K562 (cell line): ENCODE results near the gene LRFN3. TPM values are rescaled to one million over a fixed set of nuclear protein-coding genes. Genes with fewer than 3 reads are reported as not detected.

ENCODE experiments used
- BHLHE40 ChIP-seq: IDR thresholded peaks from 2 replicates; pipeline ENCODE4 v1.6.1; 2011; ENCODE audit warnings: low read length, improper control_type of control experiment
- CAMTA2 ChIP-seq: fragments of 250-450 bp; sonication (Bioruptor Pico); conservative IDR thresholded peaks from 2 replicates; pipeline ENCODE4 v1.5.1; 2022
- CBFA2T3 ChIP-seq: fragments of 450-650 bp; IDR thresholded peaks from 2 replicates; pipeline ENCODE4 v1.6.1; 2017
- CCAR2 ChIP-seq: fragments of 200-400 bp; formaldehyde crosslinking; IDR thresholded peaks from 2 replicates; pipeline ENCODE4 v1.6.1; 2017; ENCODE audit warnings: mild to moderate bottlenecking, low read depth, low read length
- CEBPG ChIP-seq, 3 experiments: fragments of 200-800 bp in 1 of 3; sonication (Bioruptor generic) in 1 of 3; sonication (generic) in 1 of 3; formaldehyde crosslinking in 1 of 3; IDR thresholded peaks in 2 of 3; conservative IDR thresholded peaks in 1 of 3; 2 replicates each; pipeline versions ENCODE4 v1.6.1 to v1.8.0; 2016 to 2022; ENCODE audit warnings: missing compliant biosample characterization in 2 of 3, missing genetic modification characterization in 2 of 3, mild to moderate bottlenecking in 1 of 3, missing genetic modification reagents in 1 of 3
- EGR1 ChIP-seq: fragments of 450-650 bp; conservative IDR thresholded peaks from 2 replicates; pipeline ENCODE4 v1.6.1; 2017; ENCODE audit warnings: mild to moderate bottlenecking
- ELK3 ChIP-seq: fragments of 450-650 bp; formaldehyde crosslinking; IDR thresholded peaks from 2 replicates; pipeline ENCODE4 v1.4.0; 2020; ENCODE audit warnings: mild to moderate bottlenecking
- ETS2 ChIP-seq: IDR thresholded peaks from 2 replicates; pipeline ENCODE4 v1.6.1; 2016; ENCODE audit warnings: borderline replicate concordance, missing genetic modification characterization, mild to moderate bottlenecking, moderate library complexity, missing compliant biosample characterization; ENCODE audit not compliant: poor library complexity, severe bottlenecking
- FOXP4 ChIP-seq: sonication (generic); formaldehyde crosslinking; IDR thresholded peaks from 2 replicates; pipeline ENCODE4 v1.8.0; 2022; ENCODE audit warnings: mild to moderate bottlenecking, missing genetic modification reagents, borderline replicate concordance
- HDGF ChIP-seq: fragments of 450-650 bp; IDR thresholded peaks from 2 replicates; pipeline ENCODE4 v1.6.1; 2016
- ILF3 ChIP-seq: fragments of 450-650 bp; IDR thresholded peaks from 2 replicates; pipeline ENCODE4 v1.6.1; 2018; ENCODE audit warnings: antibody characterized with exemption, mild to moderate bottlenecking, moderate library complexity, borderline replicate concordance
- MTF1 ChIP-seq: fragments of 250-450 bp; sonication (Bioruptor Pico); IDR thresholded peaks from 2 replicates; pipeline ENCODE4 v1.9.0; 2021; ENCODE audit warnings: moderate library complexity, mild to moderate bottlenecking, inconsistent platforms, borderline replicate concordance
- NBN ChIP-seq: fragments of 450-650 bp; IDR thresholded peaks from 2 replicates; pipeline ENCODE4 v1.6.1; 2016; ENCODE audit warnings: low read depth, mild to moderate bottlenecking
- POLR3A ChIP-seq: IDR thresholded peaks from 2 replicates; pipeline ENCODE4 v1.6.1; 2011; ENCODE audit warnings: borderline replicate concordance, mild to moderate bottlenecking, moderate library complexity; ENCODE audit not compliant: insufficient read length, insufficient read depth; ENCODE audit errors: extremely low read depth
- PRPF4 ChIP-seq: fragments of 200-400 bp; formaldehyde crosslinking; IDR thresholded peaks from one replicate; pipeline ENCODE4 v1.6.1; 2017; ENCODE audit warnings: low read length, low read depth, mild to moderate bottlenecking; ENCODE audit not compliant: insufficient read depth, poor library complexity, severe bottlenecking
- PTRF ChIP-seq: fragments of 450-650 bp; IDR thresholded peaks from 2 replicates; pipeline ENCODE4 v1.6.1; 2016; ENCODE audit warnings: mild to moderate bottlenecking, missing genetic modification characterization, missing compliant biosample characterization
- RUNX1 ChIP-seq: sonication (generic); IDR thresholded peaks from 2 replicates; pipeline ENCODE4 v1.6.1; 2016; ENCODE audit warnings: antibody characterized with exemption, low read depth
- ZNF277 ChIP-seq: fragments of 250-450 bp; sonication (Bioruptor Pico); IDR thresholded peaks from 2 replicates; pipeline ENCODE4 v1.8.0; 2022; ENCODE audit warnings: inconsistent platforms, mild to moderate bottlenecking, moderate library complexity, borderline replicate concordance
- ZNF311 ChIP-seq: fragments of 250-450 bp; sonication (Bioruptor Pico); IDR thresholded peaks from 2 replicates; pipeline ENCODE4 v1.4.0; 2020; ENCODE audit warnings: mild to moderate bottlenecking, moderate library complexity
- ZNF354B ChIP-seq: fragments of 250-450 bp; sonication (Bioruptor Pico); IDR thresholded peaks from 2 replicates; pipeline ENCODE4 v1.4.0; 2020
- ZNF764 ChIP-seq: fragments of 250-450 bp; sonication (Bioruptor Pico); IDR thresholded peaks from 2 replicates; pipeline ENCODE4 v1.4.0; 2020; ENCODE audit warnings: low read depth, mild to moderate bottlenecking, moderate library complexity
- polyA plus RNA-seq, 8 experiments: library from polyadenylated mRNA; depleted of rRNA in 4 of 8; stranded (reverse) in 5 of 8; unstranded in 3 of 8; fragments of >200 nt; fragmentation: Nextera tagmentation in 2 of 8; fragmentation: Illumina TruSeq in 1 of 8; extraction: Ambion mirVana in 2 of 8; extraction: Trizol in 1 of 8; gene quantifications; 2 replicates each; pipeline versions ENCODE4 v1.2.1 to v1.2.3, GENCODE V29; 2011 to 2014; ENCODE audit warnings: inconsistent platforms in 1 of 8, missing spikeins in 1 of 8
- total RNA-seq, 7 experiments: library from RNA; depleted of rRNA in 6 of 7; stranded (reverse); fragments of >200 nt in 6 of 7; fragmentation: Illumina TruSeq in 2 of 7; extraction: Trizol in 2 of 7; gene quantifications; 2 replicates each; pipeline versions ENCODE4 v1.2.1 to v1.2.3, GENCODE V29; 2011 to 2021; ENCODE audit warnings: low replicate concordance in 1 of 7
- TF ChIP-seq, protein P1 (sequence below): fragments of 250-450 bp; sonication (Bioruptor Pico); IDR thresholded peaks from 2 replicates; pipeline ENCODE4 v1.5.0; 2020; ENCODE audit warnings: mild to moderate bottlenecking

The LRFN3 gene
- total and polyA plus RNA-seq, 9 of the 15 experiments (the other 6 are each of a cell fraction or from before 2014, with no cell fraction given), result 0.03 to 0.12 (median 0.11) TPM; not detected in 6

DNA sequence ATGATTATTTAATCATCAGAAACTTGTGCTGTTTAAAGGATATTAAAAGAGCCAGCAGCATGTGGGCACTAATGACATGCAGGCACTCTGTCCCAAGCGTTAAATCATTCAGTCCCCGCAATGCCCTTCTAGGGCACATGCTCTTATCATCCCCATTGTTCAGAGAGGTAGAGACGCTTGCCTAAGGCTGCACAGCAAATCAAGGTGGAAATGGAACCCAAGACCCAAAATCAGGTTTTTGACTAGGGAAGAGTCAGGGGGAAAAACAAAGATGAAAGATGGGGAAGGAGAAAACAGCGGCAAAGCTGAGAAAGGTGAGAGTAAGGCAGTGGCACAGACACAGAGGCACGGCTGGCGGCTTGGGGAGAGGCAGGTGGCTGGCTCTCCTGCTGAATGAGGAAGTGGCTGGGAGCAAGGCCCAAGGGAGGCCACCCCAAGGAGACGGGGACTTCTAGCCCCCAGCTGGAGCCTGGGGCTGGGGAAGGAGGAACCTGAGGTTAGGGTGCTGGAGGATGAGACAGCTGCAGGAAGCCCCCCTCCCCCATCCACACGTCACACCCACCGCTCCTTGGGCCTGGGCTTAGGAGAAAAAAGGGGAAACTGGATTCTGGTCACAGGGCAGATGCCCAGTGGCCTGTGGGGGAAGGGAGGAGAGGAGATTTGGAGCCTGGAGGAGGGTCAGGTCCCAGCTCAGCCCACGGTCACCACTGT is 27.0 kb upstream of the LRFN3 start (continued):
- TF ChIP-seq EGR1 (no peak), ILF3 (no peak), ZNF277 (CRISPR knock-in tag) (no peak), CEBPG (CRISPR knock-in tag; IDR thresholded peaks at IDR 0.05) (no peak), CEBPG (tag; conservative IDR thresholded peaks at IDR 0.05 in 1 of 2, IDR thresholded peaks at IDR 0.05 in 1 of 2) (no peak), ZNF311 (CRISPR knock-in tag) (no peak), PRPF4 (no peak), ZNF764 (CRISPR knock-in tag) (no peak), NBN (no peak), ELK3 (CRISPR knock-in tag) (no peak), POLR3A (no peak), ETS2 (tag) (no peak), ZNF354B (CRISPR knock-in tag) (no peak), PTRF (tag) (no peak), CBFA2T3 (peak; percentile 21; the same call in 1 of the 2 replicates), RUNX1 (no peak), MTF1 (CRISPR knock-in tag) (no peak), HDGF (peak; percentile 96; the same call in 1 of the 2 replicates), BHLHE40 (no peak), FOXP4 (CRISPR knock-in tag) (no peak), CAMTA2 (CRISPR knock-in tag) (no peak), CCAR2 (no peak)
- TF ChIP-seq, protein P1, sequence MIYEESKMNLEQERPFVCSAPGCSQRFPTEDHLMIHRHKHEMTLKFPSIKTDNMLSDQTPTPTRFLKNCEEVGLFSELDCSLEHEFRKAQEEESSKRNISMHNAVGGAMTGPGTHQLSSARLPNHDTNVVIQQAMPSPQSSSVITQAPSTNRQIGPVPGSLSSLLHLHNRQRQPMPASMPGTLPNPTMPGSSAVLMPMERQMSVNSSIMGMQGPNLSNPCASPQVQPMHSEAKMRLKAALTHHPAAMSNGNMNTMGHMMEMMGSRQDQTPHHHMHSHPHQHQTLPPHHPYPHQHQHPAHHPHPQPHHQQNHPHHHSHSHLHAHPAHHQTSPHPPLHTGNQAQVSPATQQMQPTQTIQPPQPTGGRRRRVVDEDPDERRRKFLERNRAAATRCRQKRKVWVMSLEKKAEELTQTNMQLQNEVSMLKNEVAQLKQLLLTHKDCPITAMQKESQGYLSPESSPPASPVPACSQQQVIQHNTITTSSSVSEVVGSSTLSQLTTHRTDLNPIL, result no peak
